Suppressor macrophage (primary cell): ENCODE data around the gene HERC3.

ENCODE experiments used
- DNase-seq, 4 experiments: peaks; one replicate each; pipeline ENCODE4 v3.0.0-alpha.2; 2020 to 2022

The HERC3 gene

GRCh38 chr4:88660446-88661294, 68.4 kb downstream of the HERC3 start:
- no peak for DNase-seq

- no peak for DNase-seq
Observed at GRCh38 chr4:88661739-88662138, 69.5 kb downstream of the HERC3 start.

- DNase-seq, result peak; percentile 1 to 45 (median 25)
Observed at GRCh38 chr4:88672987-88673386, 80.7 kb downstream of the HERC3 start.

DNA sequence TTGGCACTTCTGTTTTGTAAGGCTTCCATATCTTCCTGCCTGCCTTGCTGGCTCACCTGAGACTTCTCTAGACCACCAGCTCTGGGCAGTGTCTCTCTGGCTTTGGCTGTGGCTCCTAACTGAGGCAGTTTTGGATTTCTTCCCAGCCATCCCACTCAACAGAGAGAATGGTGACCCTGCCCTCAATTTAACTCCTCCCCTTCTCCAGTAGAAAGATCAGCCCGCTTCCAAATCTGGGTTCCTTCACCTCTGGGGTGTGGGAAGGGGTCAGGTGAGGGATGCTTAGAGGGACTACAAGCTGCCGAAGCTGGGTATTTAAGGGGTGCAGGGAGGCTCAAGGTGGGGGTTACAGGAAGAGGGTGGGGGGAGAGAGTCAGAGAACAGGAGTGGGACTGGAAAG, 81.6 kb downstream of the HERC3 start:
- no peak for DNase-seq

GRCh38 chr4:88674565-88674964, 82.3 kb downstream of the HERC3 start:
- DNase-seq, result no peak

GRCh38 chr4:88674979-88675378, 82.7 kb downstream of the HERC3 start:
- no peak for DNase-seq

DNA sequence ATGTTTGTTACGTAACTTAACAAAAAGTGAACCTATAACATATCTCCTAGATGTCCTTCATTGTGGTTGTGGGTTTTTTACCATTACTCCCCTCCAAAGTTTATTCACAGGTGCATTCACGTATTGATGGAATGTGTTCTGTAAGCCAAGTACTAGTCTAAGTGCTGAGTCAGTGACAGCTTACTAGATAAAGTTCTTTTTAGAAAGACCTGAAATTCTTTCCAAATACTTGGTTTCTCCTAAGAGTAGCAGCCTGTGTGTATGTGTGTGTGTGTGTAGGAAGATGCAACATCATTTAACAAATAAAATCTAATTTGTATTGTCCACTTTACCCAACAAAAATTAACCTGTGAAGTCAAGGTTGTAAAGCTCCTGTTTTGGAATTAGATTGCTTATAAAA, 83.3 kb downstream of the HERC3 start:
- DNase-seq, result no peak

DNA sequence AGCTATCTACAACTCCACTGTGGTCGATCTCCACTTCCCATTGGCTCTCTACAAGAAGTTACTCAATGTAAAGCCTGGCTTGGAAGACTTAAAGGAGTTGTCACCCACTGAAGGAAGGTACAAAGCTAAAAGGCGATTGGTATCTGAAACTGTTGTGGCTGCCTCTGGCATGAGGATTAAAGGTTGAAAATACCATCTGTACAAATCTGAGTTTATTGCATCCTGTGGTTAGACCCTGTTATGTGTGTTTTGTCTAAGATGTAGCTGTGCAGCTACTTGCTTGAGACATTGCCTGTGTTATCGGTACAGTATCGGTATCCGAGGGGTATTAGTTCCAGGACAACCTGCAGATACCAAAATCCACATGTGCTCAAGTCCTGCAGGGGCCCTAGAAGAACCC, 88.9 kb downstream of the HERC3 start:
- DNase-seq, result no peak

DNA sequence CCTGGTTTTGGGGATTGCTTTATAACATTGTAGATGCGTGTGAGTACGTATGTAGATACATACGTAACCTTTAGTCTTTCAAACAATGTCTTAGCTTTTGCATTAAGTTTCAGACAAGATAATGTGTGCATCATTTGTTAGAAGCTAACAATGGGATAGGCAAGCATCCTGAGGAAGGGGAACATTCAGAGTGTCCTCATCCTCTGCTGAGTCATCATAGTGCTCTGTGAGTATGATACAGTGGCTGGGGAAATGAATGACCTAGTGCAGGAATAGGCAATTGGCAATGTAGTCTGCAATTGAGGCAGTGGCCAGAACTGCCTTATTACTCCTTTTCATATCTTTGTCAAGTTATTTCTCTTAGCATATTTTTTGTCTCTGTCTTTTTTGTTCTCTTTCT, 98.1 kb downstream of the HERC3 start:
- DNase-seq, result peak in 2 of 4 experiments; percentile 20 to 21

GRCh38 chr4:88693792-88694191, 101.5 kb downstream of the HERC3 start:
- DNase-seq, result no peak

- no peak for DNase-seq
Observed at GRCh38 chr4:88696630-88697029, 104.3 kb downstream of the HERC3 start.

GRCh38 chr4:88697141-88697540, 104.9 kb downstream of the HERC3 start:
- DNase-seq, result peak in 1 of 4 experiments; percentile 12

DNA sequence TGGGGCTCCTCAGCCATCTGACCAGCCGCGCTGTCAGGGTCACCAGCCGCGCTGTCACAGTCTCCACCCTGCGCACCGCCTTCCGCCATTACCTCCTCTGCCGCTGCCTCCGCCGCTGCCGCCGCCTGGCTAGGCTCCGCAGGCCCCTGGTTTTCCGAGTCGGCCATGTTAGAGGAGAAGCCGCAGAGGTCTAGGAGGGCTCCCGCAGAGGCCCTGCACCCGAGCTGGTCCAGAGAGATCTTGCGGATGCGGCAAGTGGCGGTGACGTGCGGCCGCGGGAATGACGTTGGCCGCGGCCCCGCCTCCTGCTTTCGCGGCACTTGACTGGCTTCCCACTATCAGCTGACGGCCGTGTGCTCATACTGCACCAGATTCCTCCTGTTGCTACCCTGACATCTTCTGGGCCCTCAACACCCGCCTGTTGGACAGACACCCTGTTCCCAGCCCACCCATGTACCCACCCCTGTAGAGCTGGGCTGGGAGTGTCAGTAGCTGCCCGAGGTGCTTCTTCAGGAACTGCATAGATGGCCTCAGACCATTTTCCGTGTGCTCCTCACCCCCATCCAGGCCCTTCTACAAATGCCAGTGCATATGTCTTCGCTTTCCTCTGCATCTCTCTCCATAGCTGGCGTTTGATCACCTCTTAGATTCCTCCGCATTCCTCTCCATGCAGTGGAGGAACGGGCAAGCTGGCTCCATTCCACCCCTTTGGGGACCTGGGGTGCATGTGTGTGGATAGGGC, 105.5 kb downstream of the HERC3 start, which contains the start of gene NAP1L5:
TSS of gene NAP1L5 (minus strand) at position 242 of the 742 bp plus-strand sequence. CDS start at position 167, 75 bp downstream.
- DNase-seq, result peak; percentile 61 to 79 (median 67)

DNA sequence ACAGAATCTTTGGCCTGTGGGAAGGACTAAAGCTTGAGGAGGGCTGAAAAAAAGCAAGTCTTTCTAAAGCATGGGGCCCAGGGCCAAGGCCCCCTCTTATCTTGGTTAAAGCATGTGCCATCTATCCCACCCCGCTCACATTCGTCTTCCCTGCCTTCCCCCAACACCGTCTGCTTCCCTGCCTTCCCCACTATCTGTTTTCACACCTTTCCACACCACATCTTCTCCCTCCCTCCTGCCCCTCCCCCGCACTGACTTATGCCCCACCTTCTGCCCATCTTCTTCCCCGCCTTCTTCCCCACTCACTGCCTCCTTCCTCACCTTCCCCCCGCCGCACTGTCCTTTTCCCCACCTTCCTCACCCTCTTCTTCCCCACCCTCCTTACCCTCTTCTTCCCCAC, 106.2 kb downstream of the HERC3 start:
- no peak for DNase-seq

- DNase-seq, result peak in 2 of 4 experiments; percentile 11 to 12
Observed at GRCh38 chr4:88702782-88703181, 110.5 kb downstream of the HERC3 start.

DNA sequence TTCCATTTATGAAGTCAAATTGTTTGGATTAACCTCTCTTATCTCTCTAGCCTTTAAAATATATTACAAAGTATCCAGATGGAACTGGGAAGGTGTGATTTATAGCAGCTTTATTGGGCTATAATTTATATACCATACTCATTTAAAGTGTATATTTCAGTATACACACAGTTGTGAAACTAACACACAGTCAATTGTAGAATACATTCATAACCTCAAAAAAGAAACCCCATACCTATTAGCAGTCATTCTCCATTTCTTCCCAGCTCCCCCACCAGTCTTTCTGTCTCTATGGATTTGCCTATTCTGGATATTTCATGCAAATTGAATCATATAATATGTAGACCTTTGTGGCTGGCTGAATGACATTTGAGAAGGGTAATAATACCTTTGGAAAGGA, 112.9 kb downstream of the HERC3 start:
- no peak for DNase-seq

DNA sequence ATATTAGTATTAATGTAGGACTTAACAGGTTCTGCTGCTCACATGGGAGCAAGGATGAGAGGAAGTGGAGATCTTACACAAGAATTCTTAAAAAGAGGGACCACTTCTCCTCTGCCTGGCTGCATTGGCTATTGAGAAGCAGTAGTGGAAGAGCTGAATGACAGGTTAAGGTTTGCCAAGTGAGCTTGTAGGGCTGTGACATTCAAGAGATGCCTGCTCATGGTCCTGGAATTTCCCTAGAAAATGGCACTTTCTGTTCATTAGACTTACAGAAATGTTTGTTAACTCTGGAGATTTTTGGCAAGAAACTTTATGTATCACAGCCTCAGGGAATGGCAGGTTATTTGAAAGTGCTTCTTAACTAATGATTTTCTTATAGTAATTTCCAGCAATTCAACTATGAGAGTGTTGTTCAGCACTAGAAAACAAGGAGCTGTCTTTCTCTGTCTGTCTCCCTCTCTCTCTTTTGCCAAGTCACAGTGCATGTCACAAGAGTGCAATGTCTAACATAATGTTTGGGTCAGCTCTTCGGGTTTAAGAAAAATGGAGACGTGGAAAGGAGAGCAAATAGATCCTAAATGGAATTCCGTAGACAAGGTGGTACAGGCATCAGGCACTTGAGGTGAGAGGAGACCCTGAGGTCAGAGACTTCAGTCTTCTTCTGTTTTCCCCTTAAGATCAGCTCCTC, 113.7 kb downstream of the HERC3 start:
- no peak for DNase-seq

DNA sequence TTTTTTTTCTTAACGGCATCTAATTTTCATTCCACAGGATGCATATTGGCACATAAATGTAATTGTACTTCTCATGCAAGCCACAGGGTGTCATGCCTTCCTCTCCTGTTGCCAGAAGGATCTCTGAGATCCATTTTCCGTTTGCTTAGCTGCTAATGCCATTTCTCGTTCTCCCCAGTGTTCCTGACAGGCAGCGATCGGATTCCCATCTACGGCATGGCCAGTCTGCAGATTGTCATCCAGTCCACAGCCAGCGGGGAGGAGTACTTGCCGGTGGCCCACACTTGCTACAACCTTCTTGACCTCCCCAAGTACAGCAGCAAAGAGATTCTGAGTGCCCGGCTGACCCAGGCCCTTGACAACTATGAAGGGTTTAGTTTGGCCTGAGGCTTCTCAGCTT, 114.3 kb downstream of the HERC3 start:
- no peak for DNase-seq

- DNase-seq, result no peak
Observed at GRCh38 chr4:88709989-88710388, 117.7 kb downstream of the HERC3 start.

- no peak for DNase-seq
Observed at GRCh38 chr4:88713782-88714181, 121.5 kb downstream of the HERC3 start.

DNA sequence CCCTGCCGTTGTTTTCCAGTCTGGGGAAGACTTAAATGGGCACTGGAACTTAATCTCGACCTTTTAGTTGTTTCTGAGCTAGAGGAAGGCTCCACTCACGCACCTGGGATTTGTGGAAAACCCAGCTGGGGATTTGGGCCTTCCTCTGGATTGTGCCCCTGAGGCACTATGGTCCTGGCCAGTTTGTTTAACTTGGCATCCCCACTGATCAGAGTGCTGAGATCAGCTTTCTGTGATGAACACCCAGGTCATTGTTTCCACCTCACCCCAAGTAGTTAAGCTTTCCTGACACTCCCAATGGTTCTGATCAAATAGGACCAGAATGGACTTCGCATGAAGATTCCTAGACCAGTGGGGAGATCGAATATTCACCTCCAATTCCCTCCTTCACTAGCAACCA, 125.8 kb downstream of the HERC3 start:
- DNase-seq, result no peak

GRCh38 chr4:88719381-88719780, 127.1 kb downstream of the HERC3 start:
- DNase-seq, result peak in 1 of 4 experiments; percentile 24
